GM21529 (cell line): Measurements from ENCODE around the gene NADSYN1.

Source experiments
- ATAC-seq: cut with Tn5 transposase; IDR thresholded peaks from one replicate; pipeline ENCODE4 v1.9.1; 2021; ENCODE audit not compliant: unreplicated experiment

NADSYN1 gene

DNA sequence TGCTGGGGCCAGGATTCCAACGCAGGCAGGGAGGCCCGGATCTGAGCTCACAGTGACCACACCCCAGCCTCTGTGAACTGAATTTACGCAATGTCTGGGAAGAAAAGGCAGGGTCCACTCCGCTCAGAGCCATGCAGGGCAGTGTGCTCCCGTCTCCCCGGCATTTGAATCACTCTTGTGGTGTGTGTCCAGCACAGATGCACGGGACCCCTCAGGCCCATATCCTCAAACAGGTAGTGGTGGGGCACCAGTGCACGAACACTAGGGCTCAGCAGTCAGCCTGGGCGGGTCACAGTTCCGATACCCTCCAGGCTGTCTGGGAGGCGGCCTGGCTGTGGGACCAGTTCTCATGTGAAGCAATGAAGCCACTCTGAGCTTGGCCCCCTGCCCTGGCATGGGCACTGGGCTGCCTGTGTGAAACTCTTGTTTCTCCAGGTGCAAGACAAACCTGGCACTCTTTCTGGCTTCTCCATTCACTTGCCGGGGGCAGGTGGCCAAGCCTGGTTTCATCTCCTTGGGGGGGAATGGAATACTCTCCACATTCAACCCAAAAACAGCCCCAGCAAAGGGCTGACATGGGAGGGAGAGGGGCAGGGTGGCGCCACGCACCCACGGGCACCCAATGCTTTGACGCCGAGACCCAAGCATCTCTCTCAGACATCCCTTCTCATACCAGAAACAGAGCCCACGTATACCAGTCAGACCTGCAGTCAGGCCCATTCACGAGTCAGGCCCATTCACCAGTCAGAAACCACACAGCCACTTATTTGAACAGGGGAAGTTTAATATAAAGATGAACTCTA lies 19.2 kb upstream of the NADSYN1 start:
- ATAC-seq = no peak

DNA sequence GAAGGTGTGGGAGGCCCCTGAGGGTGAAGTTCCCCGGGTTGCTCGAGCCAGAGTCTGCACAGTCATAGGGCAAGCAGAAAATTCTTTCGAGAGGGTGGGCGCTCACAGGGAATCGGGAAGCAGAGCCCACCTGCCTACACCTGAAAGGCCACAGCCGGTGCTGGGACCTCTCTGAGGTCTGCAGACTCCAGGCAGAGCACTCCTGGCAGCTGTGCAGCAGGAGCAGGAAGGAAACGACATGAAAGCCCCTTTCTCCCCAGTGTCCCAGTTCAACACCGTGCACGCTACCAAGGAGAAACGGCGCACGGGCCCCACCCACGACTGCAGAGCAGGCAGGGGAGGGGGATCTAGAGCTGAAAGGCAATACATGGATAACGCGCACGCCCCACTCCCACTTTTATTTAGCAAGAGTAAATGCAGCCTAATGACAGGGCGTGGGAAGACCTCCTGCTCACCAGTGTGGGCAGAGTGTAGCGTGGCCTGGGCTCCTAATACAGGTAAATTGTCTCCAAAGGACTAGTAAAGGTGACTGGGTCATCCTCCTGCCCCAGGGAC lies 18.4 kb upstream of the NADSYN1 start:
- no peak for ATAC-seq

DNA sequence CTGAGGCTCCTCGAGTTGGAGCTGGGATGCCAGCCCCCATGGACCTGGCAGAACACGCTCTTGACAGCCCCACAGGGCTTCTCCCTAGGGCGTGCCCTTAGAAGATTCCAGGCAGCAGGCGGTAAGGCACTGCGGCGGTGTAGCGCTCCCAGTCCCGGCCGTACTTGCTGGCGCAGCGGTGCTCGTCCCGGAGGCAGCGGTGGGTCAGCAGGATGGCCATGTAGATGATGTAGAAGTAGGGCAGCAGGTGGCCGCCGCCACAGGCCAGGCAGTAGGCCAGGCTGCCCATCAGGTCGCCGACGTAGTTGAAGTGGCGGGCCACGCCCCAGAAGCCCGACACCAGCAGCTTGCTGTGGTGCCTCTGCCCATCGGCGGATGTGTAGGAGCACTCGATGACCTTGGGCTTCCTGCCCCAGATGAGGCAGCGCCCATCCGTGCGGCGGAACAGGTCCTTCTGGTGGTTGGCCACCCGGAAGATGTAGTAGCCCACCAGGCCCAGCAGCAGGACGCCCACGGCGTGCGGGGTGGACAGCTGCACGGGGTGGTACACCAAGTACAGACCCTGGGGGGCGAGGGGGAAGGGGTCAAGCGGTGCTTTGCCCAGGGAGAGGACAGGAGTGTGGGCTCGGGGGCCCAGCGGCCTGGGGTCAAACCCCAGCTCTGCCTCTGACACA lies 17.6 kb upstream of the NADSYN1 start:
- no peak for ATAC-seq

DNA sequence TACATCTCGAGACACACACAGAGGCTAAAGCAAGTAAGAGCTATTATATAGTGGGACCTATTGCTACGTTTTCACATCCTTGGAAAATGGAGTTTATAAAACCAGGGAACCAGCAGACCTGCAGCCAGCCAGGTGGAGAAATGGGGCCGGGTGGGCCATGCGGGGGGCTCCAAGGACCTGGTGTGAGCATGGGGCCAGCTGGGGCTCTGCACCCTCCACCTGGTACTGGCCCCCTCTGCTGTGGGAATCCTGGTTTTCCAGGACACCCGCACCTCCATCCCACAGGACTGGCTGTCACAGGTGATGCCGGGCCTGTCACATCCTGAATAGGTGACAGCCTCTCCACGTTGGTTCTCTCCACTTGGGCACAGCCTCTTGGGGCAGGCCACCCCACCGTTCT lies 16.1 kb upstream of the NADSYN1 start:
- ATAC-seq = no peak

DNA sequence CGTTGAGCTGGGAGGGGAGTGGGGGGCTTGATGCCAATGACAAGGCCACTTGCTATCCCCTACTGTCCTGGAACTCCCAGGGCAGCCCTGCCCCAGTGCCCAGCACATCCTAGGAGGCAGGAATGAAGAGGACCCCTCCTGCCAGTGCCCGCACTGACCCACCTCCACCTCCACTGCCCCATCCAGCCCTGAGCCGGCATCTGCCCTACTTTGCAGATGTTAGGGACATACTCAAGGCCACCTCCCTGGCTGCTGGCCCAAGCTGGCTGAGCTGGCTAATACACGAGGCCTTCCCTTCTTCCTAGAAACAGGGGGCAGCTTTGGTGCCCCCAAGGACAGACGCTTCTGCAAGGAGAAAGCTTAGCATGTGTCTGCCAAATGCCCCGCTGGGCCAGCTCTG lies 15.6 kb upstream of the NADSYN1 start:
- ATAC-seq = no peak

DNA sequence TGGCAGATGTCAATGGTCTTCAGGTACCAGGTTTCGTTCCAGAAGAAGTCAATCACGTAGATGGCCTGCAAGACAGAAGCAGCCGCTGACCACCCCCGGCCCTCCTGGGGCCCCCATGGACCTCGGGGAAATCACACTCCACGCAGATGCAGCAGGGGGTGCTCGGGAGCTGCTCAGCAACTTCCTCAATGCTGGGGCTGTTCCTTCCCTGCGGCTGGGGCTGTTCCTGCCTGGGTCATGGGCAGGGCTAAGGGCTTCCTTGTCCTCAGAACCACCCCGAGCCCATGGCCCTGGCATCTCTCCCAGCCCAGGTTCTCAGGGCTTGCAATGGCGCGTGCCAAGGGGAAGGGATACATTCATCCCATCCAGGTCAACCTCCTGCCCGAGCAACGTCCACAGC lies 15.1 kb upstream of the NADSYN1 start:
- no peak for ATAC-seq

DNA sequence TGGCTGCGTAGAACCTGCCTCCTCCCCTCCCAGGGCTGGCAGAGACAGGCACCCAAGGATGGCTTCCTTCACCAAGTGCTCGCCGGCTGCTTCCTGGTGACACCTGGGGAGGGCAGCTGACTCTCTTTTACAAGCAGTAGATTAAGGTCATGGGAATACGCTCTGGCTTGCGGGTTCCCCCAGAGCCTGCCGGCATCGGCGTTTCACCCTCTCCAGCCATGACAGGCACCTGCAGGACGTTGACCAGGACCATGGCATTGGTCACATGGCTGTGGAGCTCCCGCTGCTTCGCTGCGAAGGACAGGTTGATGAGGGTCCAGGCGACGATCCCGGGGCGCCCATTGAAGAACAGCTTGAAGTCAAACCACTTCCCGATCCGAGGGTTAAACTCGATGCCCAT lies 14.4 kb upstream of the NADSYN1 start:
- ATAC-seq = no peak

DNA sequence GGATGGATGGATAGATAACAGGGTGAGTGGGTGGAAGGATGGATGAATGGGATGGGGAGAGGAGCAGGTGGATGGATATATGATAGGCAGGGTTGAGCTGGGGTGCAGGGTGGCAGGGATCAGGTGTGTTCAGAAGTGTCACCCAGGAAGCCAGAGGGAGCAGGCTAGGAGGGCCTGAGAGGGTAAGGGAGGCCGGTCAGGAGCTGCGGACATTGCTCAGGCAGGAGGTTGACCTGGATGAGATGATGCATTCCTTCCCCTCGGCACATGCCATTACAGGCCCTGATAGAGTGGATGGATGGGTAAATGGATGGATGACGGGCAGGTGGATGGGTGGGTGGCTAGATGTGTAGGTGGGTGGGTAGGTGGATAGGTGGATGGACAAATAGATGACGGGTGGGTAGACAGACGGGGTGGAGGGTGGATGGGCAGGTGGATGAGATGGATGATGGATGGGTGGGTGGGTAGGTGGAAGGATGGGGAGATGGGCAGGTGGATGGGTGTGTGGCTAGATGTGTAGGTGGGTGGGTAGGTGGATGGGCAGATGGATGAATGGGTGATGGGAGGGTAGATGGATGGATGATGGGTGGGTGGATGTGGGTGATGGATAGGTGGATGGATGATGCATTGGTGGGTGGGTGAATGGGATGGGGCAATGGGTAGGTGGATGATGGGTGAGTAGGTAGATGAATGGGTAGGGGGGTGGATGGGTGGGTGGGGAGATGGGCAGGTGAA lies 12.8 kb upstream of the NADSYN1 start:
- ATAC-seq = no peak

DNA sequence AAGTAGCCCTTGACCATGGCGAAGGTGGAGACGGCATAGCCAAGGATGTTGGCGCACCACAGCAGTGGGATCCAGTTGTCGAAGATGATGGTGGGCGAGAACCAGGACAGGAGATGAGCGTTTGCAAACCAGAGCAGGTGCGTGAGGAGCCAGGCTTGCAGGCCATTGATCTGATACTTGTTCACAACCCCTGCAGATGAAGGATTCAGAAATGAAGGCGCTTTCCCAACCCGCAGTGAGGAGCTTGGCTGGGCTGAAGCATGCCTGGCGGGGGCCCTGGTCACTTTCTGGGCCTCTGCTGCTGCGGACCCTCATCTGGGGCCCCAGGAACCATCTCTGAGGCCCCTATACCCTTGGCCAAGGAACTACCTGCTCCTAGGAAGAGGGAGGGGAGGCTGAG lies 11.8 kb upstream of the NADSYN1 start:
- ATAC-seq = no peak

DNA sequence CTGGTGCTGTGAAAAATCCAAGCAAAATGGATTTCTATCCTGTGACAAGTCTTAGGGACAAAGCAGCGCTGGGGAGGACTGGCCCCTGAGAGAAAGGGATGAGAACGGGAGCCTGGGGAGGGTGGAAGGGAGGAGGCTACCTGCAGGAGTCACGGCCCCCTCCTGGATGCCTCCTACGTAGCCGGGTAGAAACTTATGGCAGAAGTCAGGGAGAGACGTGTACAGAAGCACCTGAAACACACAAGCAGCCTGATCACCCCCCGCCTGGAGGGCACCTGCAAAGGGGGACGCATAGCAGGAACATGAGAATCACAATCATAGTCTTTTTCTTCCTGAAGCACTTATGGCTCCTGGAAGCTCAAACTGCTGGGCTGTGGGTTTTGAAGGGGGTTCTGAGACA lies 10.9 kb upstream of the NADSYN1 start:
- ATAC-seq = no peak

DNA sequence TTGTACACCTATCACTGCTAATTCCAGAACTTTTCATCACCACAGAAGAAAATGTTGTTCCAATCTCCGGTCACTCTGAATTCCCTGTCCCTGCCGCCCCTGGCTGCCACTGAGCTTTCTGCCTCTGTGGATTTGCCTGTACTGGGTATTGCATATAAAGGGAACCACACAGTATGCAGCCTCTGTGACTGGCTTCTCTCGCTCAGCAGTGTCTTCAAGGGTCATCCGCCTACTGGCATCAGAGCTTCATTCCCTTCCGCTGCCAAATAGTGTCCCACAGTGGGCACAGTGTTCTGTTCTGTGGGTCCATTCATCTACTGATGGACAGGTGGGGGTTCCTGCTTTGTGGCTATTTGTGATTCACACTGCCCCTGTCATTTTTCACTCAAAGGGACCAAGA lies 10.1 kb upstream of the NADSYN1 start:
- no peak for ATAC-seq

DNA sequence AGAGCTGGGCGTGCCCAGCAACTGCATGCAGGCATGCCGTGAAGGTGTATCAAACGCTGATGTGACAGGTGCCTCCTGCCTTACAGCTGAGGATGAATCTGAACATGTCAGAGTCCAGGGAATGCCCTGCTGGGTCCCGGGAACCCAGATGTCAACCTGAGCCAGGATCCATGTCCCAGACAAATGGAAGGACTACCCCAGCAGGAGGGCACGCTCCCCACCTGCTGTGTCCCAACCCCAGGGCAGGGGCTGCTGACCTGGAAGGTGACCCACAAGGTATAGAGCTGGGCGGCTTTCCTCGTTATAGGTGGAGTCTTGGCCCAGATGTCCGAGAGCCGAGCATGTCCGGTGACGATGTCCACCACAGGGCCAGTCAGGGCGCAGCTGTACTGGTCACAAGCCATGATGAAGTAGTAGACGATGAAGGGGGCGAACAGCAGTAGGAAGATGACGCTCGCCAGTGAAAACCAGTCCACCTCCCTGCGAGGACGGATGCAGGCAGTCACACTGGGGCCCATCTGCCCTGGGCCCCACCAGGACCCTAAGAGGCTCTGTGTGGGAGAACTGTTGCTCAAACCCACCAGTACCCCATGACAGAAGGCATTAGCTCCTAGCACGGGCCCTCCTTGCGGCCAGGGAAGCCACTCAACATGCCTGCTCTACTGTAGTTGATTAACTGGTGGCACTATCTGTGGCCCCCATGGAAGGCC lies 9.1 kb upstream of the NADSYN1 start:
- ATAC-seq = no peak

DNA sequence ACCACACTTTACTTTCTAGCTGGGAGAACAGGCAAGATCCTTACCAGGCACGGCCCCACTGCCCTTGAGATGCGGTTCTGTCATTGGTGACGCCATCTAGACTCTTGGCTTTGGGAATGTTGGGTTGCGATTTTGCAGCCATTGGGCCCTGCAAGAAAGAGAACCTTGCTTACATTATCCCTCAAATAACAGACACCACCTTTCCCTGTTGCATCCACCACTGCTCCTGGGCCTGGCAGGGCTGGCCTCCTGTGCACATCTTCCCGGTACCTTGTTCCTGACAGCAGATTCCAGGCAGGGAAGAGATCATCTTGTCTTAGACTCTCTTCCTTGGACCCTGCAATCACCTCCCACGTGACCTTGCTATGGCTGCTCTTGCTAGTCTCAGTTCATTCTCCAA lies 8.2 kb upstream of the NADSYN1 start:
- no peak for ATAC-seq

DNA sequence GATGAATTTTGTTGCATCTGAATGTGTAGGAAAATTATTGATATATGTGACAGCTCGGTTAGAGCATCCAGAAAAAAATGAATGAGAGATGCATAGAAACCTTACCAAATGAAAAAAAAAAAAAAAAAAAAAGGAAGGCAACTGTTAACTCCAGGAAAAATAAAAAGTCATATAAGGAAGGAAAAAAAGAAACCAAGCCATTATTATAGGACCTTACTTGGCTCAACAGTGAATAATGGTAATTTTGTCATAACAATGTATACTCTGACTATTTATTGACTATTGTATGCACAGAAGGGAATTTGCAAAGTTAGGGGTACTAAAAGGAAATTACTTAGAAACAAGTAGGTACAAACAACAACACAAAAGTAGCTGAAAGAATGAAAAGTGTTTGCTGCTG lies 6.9 kb upstream of the NADSYN1 start:
- ATAC-seq = no peak

DNA sequence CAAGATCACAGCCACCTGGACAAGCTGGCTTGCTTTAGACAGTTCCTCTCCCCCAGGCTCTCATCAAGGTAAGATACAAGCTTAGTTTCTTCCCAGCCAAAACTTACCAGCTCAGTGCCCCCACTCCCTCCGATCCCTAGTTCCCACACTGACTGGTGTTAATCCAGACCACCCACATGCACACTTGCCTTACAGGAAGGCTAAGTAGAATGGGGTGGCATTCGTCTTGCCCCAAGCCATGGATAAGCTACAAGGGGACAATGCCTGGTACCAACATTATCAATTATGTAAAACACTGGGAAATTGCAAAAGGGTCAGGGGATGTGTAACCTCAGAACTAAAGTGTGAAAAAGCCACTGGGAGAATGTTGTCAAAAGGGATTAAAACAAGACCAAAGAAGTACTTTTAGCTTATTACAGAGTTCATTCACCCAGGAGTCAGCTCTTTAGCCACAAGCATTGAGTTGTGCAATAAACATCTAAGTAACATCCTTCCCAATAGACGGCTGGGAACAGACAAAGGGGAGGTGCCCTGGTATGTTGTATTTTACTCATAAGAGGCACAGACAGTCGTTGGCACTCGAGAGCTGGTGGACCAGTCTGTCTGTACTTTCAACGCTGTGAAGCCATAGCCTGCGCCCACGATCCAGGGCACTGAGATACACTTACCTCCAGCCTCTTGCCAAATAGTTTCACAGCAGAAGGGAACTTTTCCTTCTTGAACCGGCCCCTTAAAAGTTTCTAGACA lies 5.9 kb upstream of the NADSYN1 start:
- ATAC-seq = no peak

DNA sequence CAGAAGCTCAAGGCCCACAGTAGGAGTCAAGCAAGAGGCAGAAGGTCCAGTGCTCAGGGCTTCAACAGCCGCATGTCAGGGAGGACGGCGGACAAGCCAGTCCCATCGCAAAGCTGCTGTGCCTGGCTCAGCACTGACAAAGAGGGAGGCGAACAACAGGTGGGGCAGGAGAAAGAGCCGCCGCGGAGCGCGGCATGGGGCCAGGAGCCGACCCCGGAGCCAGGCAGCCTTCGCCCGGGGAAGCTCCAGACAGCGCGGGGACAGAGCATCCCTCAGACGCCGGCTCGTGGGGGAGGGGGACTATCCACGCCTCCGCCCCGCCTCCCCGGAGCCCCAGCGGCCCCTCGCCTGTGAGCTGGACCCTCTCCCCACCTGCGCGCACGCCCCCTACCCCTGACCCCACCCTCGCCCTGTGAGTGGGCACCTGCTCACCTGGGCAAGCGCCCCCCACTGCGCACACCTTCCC lies 5.2 kb upstream of the NADSYN1 start:
- no peak for ATAC-seq

DNA sequence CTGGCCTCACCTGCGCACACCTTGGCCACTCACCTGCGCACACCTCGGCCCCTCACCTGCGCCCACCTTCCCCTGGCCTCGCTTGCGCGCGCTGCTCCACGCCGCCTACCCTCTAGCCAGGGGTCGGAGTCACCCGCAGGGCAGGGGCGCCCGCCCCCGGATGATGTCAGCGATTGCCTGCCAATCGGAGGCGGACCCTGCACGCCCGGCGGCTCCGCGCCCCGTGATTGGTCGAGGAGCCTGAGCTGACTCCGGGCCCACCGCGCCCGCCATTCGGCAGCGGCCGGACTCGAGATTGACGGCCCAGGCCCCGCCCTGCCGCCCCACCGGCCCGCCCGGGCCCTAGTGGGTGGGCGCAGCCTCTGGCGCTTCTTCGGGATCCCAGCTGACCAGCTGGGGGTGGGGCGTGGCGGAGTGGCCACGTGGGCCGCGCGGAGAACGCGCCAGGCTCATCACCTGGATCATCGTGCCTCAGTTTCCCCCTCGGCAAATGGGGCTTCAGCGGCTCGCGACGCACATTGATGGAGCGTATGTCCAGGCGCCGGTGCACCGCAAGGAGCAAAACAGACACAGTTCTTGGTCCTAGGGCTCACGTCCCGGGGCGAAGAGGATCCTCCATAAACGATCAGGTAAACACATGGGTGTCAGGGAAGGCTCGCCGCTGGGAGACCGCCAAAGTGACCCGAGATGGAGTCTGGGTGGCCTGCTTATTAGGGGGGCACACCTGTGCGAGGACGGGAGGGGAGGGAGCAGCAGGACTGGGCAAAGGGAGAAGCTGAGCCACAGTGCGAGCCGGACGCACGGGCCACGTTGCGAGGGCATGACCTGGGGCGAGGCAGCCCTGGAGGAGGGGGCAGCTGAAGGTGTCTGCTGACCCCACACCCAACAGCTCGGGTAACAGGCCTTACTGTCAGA lies 4.5 kb upstream of the NADSYN1 start, which contains the start of gene DHCR7:
Gene DHCR7, minus strand, starts transcription at position 137 of the 915 bp plus-strand sequence. CDS start 3,441 bp downstream, outside the sequence.
- peak; percentile 81 for ATAC-seq

DNA sequence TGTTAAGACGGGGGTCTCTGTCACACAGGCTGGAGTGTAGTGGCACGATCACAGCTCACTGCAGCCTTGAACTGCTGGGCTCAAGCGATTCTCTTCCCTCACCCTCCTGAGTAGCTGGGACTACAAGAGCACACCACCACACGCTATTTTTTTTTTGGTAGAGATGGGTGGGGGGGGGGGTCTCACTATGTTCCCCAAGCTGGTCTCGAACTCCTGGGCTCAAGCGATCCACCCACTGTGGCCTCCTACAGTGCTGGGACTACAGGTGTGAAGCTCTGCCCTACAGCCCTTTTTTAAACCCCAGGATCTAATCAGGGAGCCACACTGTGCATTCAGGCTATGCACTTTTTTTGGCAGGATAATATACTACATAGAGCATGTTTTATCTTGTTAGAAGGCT lies 3.4 kb upstream of the NADSYN1 start:
- ATAC-seq = no peak

DNA sequence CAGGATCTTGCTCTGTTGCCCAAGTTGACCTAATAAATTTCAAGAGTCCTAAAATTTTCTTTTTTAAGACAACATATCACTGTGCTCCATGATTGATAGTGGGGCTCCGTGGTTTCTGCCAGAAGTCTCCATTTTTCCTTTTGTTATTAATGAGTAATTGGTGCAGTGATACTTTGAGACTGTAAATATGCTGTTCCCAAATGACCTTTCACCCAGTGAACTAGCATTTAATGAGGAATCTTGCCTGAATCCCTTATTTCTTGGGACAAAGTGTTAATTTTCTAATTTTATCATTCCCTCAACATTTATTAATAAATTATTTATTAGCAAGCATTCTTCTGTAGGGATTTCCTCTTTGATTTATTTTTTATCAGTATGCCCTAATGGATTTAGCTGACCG lies 2.5 kb upstream of the NADSYN1 start:
- ATAC-seq = no peak
